ENCODE results near the gene LPO.

- TF ChIP-seq POLR2AphosphoS5 (IDR thresholded peaks at IDR 0.05; ENCODE audit: low read depth, low read length): no peak
- TF ChIP-seq SIN3A (IDR thresholded peaks at IDR 0.05; ENCODE audit: borderline replicate concordance, insufficient read depth, low read length): no peak
- TF ChIP-seq TAF1 (IDR thresholded peaks at IDR 0.05; ENCODE audit: borderline replicate concordance, insufficient read depth, low read length): no peak
- TF ChIP-seq REST (IDR thresholded peaks at IDR 0.05; ENCODE audit: insufficient read depth in 1 of 2, low read depth in 2 of 2, low read length in 2 of 2): no peak
Measured at GRCh38 chr17:58307468-58308172, 69.2 kb downstream of the LPO start.

Measured in PFSK-1 (cell line).